Sigmoid colon (tissue), 7 donors: Measurements from ENCODE around the gene PLEKHS1. TPM values are rescaled to one million over a fixed set of nuclear protein-coding genes. Genes with fewer than 3 reads are reported as not detected.
"Not testable (repeated sequence)": the region's sequence is repeated elsewhere in the genome, so short reads cannot be mapped to it uniquely, and the experiment has no call there.

Source experiments
- DNase-seq: peaks from one replicate; pipeline ENCODE4 v3.0.0-alpha.2; 2019
- H3K27ac ChIP-seq, 4 donors: fragments of 200-600 bp; sonication (generic); one replicate each; pipeline ENCODE4 v1.5.1; 2016 to 2019; ENCODE audit warnings: mild to moderate bottlenecking in 1 of 4
- H3K27me3 ChIP-seq, 3 donors: fragments of 200-600 bp; sonication (generic); one replicate each; pipeline ENCODE4 v1.5.1; 2019; ENCODE audit warnings: mild to moderate bottlenecking in 1 of 3
- H3K36me3 ChIP-seq, 4 donors: fragments of 200-600 bp; sonication (generic); one replicate each; pipeline ENCODE4 v1.5.1; 2016 to 2019
- H3K4me1 ChIP-seq, 4 donors: fragments of 200-600 bp; sonication (generic); one replicate each; pipeline ENCODE4 v1.5.1; 2017 to 2019
- H3K4me3 ChIP-seq, 4 donors: fragments of 200-600 bp; sonication (generic); one replicate each; pipeline ENCODE4 v1.5.1; 2017 to 2019; ENCODE audit warnings: mild to moderate bottlenecking in 2 of 4, moderate library complexity in 1 of 4
- H3K9me3 ChIP-seq, 4 donors: fragments of 200-600 bp in 3 of 4; sonication (generic) in 3 of 4; one replicate each; pipeline versions ENCODE4 v1.5.1 to v1.6.1; 2013 to 2019
- CTCF ChIP-seq, 4 experiments: fragments of 450-650 bp in 3 of 4; fragments of 200-600 bp in 1 of 4; IDR thresholded peaks; one replicate each; pipeline ENCODE4 v1.5.1; 2016 to 2019; ENCODE audit warnings: antibody characterized with exemption in 4 of 4, mild to moderate bottlenecking in 3 of 4, moderate library complexity in 2 of 4
- EP300 ChIP-seq, 4 donors: sonication (generic); formaldehyde crosslinking; IDR thresholded peaks; one replicate each; pipeline ENCODE4 v1.6.1; 2017; ENCODE audit warnings: antibody characterized with exemption in 4 of 4
- POLR2A ChIP-seq, 2 donors: fragments of 450-650 bp; IDR thresholded peaks; one replicate each; pipeline ENCODE4 v1.6.1; 2016; ENCODE audit warnings: antibody characterized with exemption in 2 of 2, mild to moderate bottlenecking in 2 of 2, moderate library complexity in 2 of 2
- POLR2AphosphoS5 ChIP-seq, 4 donors: sonication (generic); formaldehyde crosslinking; IDR thresholded peaks; one replicate each; pipeline ENCODE4 v1.6.1; 2017; ENCODE audit warnings: antibody characterized with exemption in 4 of 4
- WGBS, 2 donors: extraction: QIAGEN DNeasy Blood & Tissue Kit; methylation state at CpG; one replicate each; pipeline ENCODE4 v1.1.7; 2013; 5-methylcytosine and 5-hydroxymethylcytosine counted together
- intact Hi-C: fragments of 100-400 bp; cut with DNase I; formaldehyde crosslinking; loops from one replicate; pipeline ENCODE4 v1.15.1; 2023
- polyA plus RNA-seq, 3 donors: library from polyadenylated mRNA; stranded (reverse); fragments of 200-250 nt; gene quantifications; one replicate each; pipeline ENCODE4 v1.2.3, GENCODE V29; 2013
- total RNA-seq, 4 donors: library from RNA; depleted of rRNA; stranded (reverse); fragments of >200 nt; gene quantifications; one replicate each; pipeline ENCODE4 v1.1.0, GENCODE V29; 2016
- donor health status: healthy with polysubstance abuse.
- donor health status: Bipolar disorder and iron deficiency.
- donor health status: healthy.

PLEKHS1 gene
- total and polyA plus RNA-seq, 7 donors = 1.4 to 11.0 (median 3.6) TPM; not detected in 4

GRCh38 chr10:113765910-113766309 is 14.4 kb downstream of the PLEKHS1 start:
- Histone ChIP-seq H3K4me1 (peaks cover 0 to 10% (median 4%) of the 10 kb centered on the region in 4 donors), H3K4me3 (no peak overlapping the region), H3K27ac (no peak overlapping the region), H3K9me3 (no peaks in the 10 kb centered on the region), H3K27me3 (no peaks in the 10 kb centered on the region), H3K36me3 (no peaks in the 10 kb centered on the region)
- DNase-seq = no peak
- 18 to 68% methylated on average over 3 of the region's 3 CpGs for WGBS, 2 donors
- intact Hi-C loops = no loop called here
- TF ChIP-seq CTCF (IDR thresholded peaks at IDR 0.05) = no peak

GRCh38 chr10:113767222-113767621 is 15.7 kb downstream of the PLEKHS1 start:
- Histone ChIP-seq H3K36me3 (no peaks in the 10 kb centered on the region), H3K27me3 (no peaks in the 10 kb centered on the region), H3K9me3 (no peaks in the 10 kb centered on the region), H3K4me1 (peaks cover 0 to 10% (median 4%) of the 10 kb centered on the region in 4 donors), H3K27ac (no peak overlapping the region), H3K4me3 (no peak overlapping the region)
- DNase-seq = no peak
- 55 to 69% methylated on average over 2 of the region's 2 CpGs for WGBS, 2 donors
- intact Hi-C loops = no loop called here
- TF ChIP-seq EP300 (IDR thresholded peaks at IDR 0.05) (no peak), CTCF (IDR thresholded peaks at IDR 0.05) (no peak), POLR2AphosphoS5 (IDR thresholded peaks at IDR 0.05) (no peak), POLR2A (IDR thresholded peaks at IDR 0.05) (no peak)

GRCh38 chr10:113770346-113770745 is 18.9 kb downstream of the PLEKHS1 start:
- H3K9me3 ChIP-seq = no peaks in the 10 kb centered on the region
- no peak overlapping the region for H3K4me3 ChIP-seq
- no peak for DNase-seq
- peaks cover 0 to 4% (median 0%) of the 10 kb centered on the region in 4 donors for H3K4me1 ChIP-seq
- intact Hi-C loops = no loop called here
- H3K27ac ChIP-seq = no peak overlapping the region
- H3K27me3 ChIP-seq = no peaks in the 10 kb centered on the region
- WGBS, 2 donors = 92 to 93% methylated on average over 4 of the region's 4 CpGs
- H3K36me3 ChIP-seq = no peaks in the 10 kb centered on the region
- TF ChIP-seq EP300 (IDR thresholded peaks at IDR 0.05) (no peak), CTCF (IDR thresholded peaks at IDR 0.05) (no peak), POLR2A (IDR thresholded peaks at IDR 0.05) (no peak), POLR2AphosphoS5 (IDR thresholded peaks at IDR 0.05) (no peak)

- DNase-seq, H3K27me3 ChIP-seq, H3K4me3 ChIP-seq, H3K9me3 ChIP-seq, H3K4me1 ChIP-seq, H3K27ac ChIP-seq, intact Hi-C loops, H3K36me3 ChIP-seq: not testable (repeated sequence)
- WGBS, 2 donors = 93 to 95% methylated on average over 3 of the region's 3 CpGs
These were observed 19.6 kb downstream of the PLEKHS1 start for GRCh38 chr10:113771131-113771530.

- 74 to 84% methylated on average over 4 of the region's 4 CpGs for WGBS, 2 donors
- intact Hi-C loops = no loop called here
- Histone ChIP-seq H3K4me3 (no peak overlapping the region), H3K27me3 (no peaks in the 10 kb centered on the region), H3K36me3 (no peaks in the 10 kb centered on the region), H3K4me1 (no peaks in the 10 kb centered on the region), H3K9me3 (no peaks in the 10 kb centered on the region), H3K27ac (no peak overlapping the region)
- TF ChIP-seq POLR2AphosphoS5 (IDR thresholded peaks at IDR 0.05) (no peak), POLR2A (IDR thresholded peaks at IDR 0.05) (no peak), CTCF (IDR thresholded peaks at IDR 0.05) (no peak), EP300 (IDR thresholded peaks at IDR 0.05) (no peak)
- DNase-seq = no peak
These were observed 24.3 kb downstream of the PLEKHS1 start for GRCh38 chr10:113775686-113776294.
